Peyer's patch (tissue), 4 donors: ENCODE measurements around the gene CENPX.

ENCODE experiments used
- CTCF ChIP-seq, 6 experiments: fragments of 450-650 bp in 4 of 6; fragments of 200-600 bp in 2 of 6; sonication (generic) in 1 of 6; IDR thresholded peaks; one replicate each; pipeline ENCODE4 v1.5.1; 2017 to 2019; ENCODE audit warnings: antibody characterized with exemption in 6 of 6, mild to moderate bottlenecking in 3 of 6, moderate library complexity in 1 of 6
- POLR2A ChIP-seq, 2 donors: fragments of 450-650 bp; IDR thresholded peaks; one replicate each; pipeline ENCODE4 v1.5.1; 2017; ENCODE audit warnings: antibody characterized with exemption in 2 of 2, mild to moderate bottlenecking in 2 of 2, moderate library complexity in 2 of 2

GRCh38 chr17:82033359-82034085 is 10.8 kb upstream of the CENPX start:
- no peak for TF ChIP-seq CTCF (IDR thresholded peaks at IDR 0.05)
- no peak for TF ChIP-seq POLR2A (IDR thresholded peaks at IDR 0.05)
